ENCODE measurements around the gene FREM1. TPM values are rescaled to one million over a fixed set of nuclear protein-coding genes. Genes with fewer than 3 reads are reported as not detected.

The FREM1 gene
- total RNA-seq: 7.0 TPM
- long read RNA-seq, full-length matches to known transcripts: 1 of 1 reads
- long read RNA-seq, partial matches to known transcripts: 0 of 1 reads
- long read RNA-seq, other reads (novel, unspliced or antisense): 0 of 1 reads

GRCh38 chr9:14909961-14910805, at the start of gene FREM1:
FREM1 (minus strand) TSS chr9:14910428; CDS start chr9:14868977, 41,451 bp downstream.
- no peaks in the 10 kb centered on the region for H3K36me3 ChIP-seq
- H3K9me3 ChIP-seq: no peaks in the 10 kb centered on the region
- H3K27me3 ChIP-seq: no peaks in the 10 kb centered on the region
- TF ChIP-seq CTCF (IDR thresholded peaks at IDR 0.05): no peak
- DNase-seq (peak; percentile 66), ATAC-seq (peak; percentile 51)
- peak within 1 kb of the TSS; percentile 38 for H3K4me3 ChIP-seq
- intact Hi-C loops (cut with DNase I): no loop called here
- peaks cover 4% of the 10 kb centered on the region for H3K4me1 ChIP-seq
- H3K27ac ChIP-seq: peak within 1 kb of the TSS; percentile 36

GRCh38 chr9:14958989-14959388, 48.8 kb upstream of the FREM1 start:
- Histone ChIP-seq H3K27me3 (no peaks in the 10 kb centered on the region), H3K27ac (no peak overlapping the region), H3K9me3 (no peaks in the 10 kb centered on the region), H3K4me3 (no peak overlapping the region), H3K36me3 (no peaks in the 10 kb centered on the region), H3K4me1 (no peaks in the 10 kb centered on the region)
- intact Hi-C loops (cut with DNase I): no loop called here
- TF ChIP-seq CTCF (IDR thresholded peaks at IDR 0.05): no peak
- ATAC-seq (peak; percentile 41), DNase-seq (no peak)

- intact Hi-C loops (cut with DNase I): no loop called here
- Histone ChIP-seq H3K4me1 (no peaks in the 10 kb centered on the region), H3K9me3 (no peaks in the 10 kb centered on the region), H3K4me3 (no peak overlapping the region), H3K36me3 (no peaks in the 10 kb centered on the region), H3K27me3 (no peaks in the 10 kb centered on the region), H3K27ac (no peak overlapping the region)
- TF ChIP-seq CTCF (IDR thresholded peaks at IDR 0.05): no peak
- ATAC-seq (no peak), DNase-seq (no peak)
Observed at GRCh38 chr9:14957109-14957508, 46.9 kb upstream of the FREM1 start.

GRCh38 chr9:14956208-14956607, 46.0 kb upstream of the FREM1 start:
- Histone ChIP-seq H3K4me3 (no peak overlapping the region), H3K4me1 (no peaks in the 10 kb centered on the region), H3K9me3 (no peaks in the 10 kb centered on the region), H3K27ac (no peak overlapping the region), H3K27me3 (no peaks in the 10 kb centered on the region), H3K36me3 (no peaks in the 10 kb centered on the region)
- DNase-seq: no peak
- TF ChIP-seq CTCF (IDR thresholded peaks at IDR 0.05): no peak
- no peak for ATAC-seq
- intact Hi-C loops (cut with DNase I): no loop called here

GRCh38 chr9:14945351-14945750, 35.1 kb upstream of the FREM1 start:
- H3K36me3 ChIP-seq: no peaks in the 10 kb centered on the region
- H3K27me3 ChIP-seq: no peaks in the 10 kb centered on the region
- no peak for ATAC-seq
- no peak overlapping the region for H3K4me3 ChIP-seq
- no peak for DNase-seq
- H3K9me3 ChIP-seq: no peaks in the 10 kb centered on the region
- no peak overlapping the region for H3K27ac ChIP-seq
- H3K4me1 ChIP-seq: no peaks in the 10 kb centered on the region
- intact Hi-C loops (cut with DNase I): no loop called here
- TF ChIP-seq CTCF (IDR thresholded peaks at IDR 0.05): no peak
